NCI-H526 (cell line): ENCODE data around the gene ATP9A.
"Not testable (repeated sequence)": the region's sequence is repeated elsewhere in the genome, so short reads cannot be mapped to it uniquely, and the experiment has no call there.

Experiments used
- DNase-seq, 2 experiments: peaks; one replicate each; lab custom pipeline; 2025; lab: John Stamatoyannopoulos, UW

Gene ATP9A

GRCh38 chr20:51728737-51729136 is 39.5 kb downstream of the ATP9A start:
- DNase-seq, result no peak

- no peak for DNase-seq
Observed at GRCh38 chr20:51727872-51728271, 40.3 kb downstream of the ATP9A start.

DNA sequence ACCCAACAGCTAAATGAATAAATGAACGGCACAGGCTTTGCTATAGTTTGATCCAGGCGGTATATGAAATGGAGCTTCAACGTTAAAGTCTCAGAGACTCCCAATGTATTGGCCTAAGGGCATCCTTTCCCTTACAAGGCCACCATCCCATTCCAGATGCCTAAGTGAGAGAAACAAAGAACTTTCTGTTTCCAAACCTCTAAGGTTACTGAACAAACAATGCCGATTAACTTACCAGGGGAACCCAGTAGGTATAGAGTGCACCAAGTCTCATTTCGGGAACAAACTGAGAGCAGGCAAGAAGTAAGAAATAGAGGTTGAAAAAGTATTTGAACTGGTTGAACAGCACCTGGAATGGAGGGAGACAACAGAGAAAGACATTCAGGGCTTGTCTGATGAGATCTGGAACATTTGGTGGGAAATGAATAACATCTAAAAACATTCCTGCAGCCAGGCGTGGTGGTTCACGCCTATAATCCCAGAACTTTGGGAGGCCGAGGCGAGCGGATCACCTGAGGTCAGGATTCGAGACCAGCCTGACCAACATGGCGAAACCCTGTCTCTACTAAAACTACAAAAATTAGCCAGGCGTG is 42.5 kb downstream of the ATP9A start:
- DNase-seq, result peak; percentile 91 to 93

DNA sequence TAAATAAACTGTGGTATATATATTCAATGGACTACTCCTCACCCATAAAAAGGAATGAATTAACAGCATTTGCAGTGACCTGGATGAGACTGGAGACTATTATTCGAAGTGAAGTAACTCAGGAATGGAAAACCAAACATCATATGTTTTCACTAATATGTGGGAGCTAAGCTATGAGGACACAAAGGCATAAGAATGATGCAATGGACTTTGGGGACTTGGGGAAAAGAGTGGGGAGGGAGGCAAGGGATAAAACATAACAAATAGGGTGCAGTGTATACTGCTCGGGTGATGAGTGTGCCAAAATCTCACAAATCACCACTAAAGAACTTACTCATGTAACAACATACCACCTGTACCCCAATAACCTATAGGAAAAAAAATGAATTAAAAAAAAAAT is 45.2 kb downstream of the ATP9A start:
- not testable (repeated sequence) for DNase-seq

DNA sequence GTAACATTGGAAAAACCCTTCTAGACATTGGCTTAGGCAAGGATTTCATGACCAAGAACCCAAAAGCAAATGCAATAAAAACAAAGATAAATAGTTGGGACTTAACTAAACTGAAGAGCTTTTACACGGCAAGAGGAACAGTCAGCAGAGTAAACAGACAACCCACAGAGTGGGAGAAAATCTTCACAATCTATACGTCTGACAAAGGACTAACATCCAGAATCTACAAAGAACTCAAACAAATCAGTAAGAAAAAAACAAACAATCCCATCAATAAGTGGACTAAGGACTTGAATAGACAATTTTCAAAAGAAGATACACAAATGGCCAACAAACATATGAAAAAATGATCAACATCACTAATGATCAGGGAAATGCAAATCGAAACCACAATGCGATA is 45.9 kb downstream of the ATP9A start:
- not testable (repeated sequence) for DNase-seq

GRCh38 chr20:51720854-51721253 is 47.3 kb downstream of the ATP9A start:
- no peak for DNase-seq

GRCh38 chr20:51720384-51720783 is 47.8 kb downstream of the ATP9A start:
- no peak for DNase-seq

DNA sequence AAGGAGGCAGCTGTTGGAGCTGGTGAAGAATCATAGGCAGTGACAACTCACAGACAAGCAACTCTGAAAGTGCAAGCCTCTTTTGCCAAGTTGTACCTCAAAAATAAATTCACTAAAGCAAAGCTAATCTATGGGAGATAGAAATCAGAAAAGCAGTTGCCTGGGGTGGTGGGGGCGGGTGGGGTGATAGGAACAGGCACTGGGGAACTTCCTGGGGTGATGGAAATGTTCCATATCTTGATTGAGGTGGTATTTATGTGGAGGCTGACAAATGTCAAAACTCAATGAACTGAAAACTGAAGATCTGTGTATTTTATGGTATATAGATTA is 52.4 kb downstream of the ATP9A start:
- DNase-seq, result no peak

- no peak for DNase-seq
Observed at GRCh38 chr20:51715163-51715855, 52.9 kb downstream of the ATP9A start.

GRCh38 chr20:51713213-51713598 is 55.0 kb downstream of the ATP9A start:
- no peak for DNase-seq

GRCh38 chr20:51712501-51713212 is 55.5 kb downstream of the ATP9A start:
- DNase-seq, result no peak

DNA sequence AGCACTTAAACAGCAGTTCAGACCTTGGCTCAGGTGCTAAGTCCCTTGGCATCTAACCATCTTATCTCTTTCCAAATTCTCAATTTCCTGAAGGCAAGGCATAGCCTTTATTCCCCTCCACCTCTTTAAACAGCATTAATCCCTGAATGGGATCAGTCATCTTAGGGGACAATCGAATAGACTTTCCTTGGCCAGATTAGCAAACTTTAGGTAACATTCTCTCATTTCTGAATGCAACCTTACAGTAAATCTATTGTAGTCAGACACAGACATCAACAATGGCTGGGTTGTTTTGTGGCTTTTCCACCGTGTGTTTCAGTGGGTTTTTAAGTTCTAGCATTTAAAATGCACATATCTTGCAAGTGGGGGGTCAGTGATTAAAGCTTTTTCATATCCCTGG is 56.8 kb downstream of the ATP9A start:
- no peak for DNase-seq

- no peak for DNase-seq
Observed at GRCh38 chr20:51710361-51710894, 57.8 kb downstream of the ATP9A start.

DNA sequence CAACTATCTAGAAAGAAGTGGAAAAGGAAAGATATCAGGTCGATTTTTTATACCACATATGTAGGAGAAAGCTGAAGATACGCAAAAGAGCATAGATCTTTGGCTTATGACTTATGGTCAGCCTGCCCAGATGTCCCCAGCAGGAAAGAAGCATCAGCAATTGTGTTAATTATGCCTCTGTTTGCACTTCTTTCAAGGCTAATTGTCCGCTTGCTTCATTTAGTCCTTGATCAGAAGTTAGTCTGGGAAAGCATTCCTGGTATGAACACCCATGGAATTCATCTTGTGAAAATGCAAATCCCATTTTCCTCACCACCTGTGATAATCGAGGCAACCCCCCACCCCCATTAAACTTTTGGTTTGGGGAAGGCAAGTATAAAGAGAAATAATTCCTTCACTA is 62.8 kb downstream of the ATP9A start:
- DNase-seq, result no peak

GRCh38 chr20:51703400-51704287 is 64.5 kb downstream of the ATP9A start:
- DNase-seq, result peak; percentile 88 to 90

DNA sequence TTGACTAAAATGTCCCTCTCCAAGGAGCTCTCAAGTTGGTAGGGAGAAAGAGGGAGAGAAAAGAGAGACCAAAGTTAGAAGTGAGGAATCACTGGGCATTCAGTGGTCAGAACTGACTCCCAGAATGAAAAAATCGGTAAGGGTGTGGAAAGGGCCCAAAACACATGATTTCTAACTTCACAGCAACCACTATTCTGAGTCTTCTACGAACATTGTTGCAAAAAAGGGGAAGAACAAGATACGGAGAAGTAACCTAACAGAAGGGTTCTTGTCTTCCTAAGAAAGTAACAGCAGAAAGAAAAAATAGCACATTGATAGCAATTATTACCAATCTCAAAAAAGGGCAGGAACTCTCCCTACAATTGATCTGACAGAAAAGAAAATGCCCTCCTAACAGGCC is 65.6 kb downstream of the ATP9A start:
- DNase-seq, result no peak

DNA sequence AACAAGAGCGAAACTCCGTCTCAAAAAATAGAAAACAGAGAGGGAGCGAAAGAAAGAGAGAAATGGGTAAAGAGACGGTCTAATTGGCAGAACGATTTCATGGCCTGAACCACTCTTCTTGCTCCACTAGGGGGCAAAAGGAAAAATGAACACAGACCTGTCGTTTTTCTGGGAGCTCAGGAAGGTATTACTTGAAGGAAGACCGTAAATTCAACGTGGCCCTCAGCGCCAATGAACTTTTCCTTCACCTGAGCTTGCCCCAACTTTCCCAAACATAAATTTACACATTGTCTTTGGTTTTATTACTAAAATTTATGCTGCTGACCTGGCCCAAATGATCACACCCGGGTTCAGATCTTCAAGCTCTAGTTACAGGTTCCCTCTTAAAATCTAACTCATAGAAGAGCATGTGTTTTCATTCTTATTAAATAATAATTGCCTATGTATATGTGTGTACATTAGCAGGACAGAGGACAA is 67.3 kb downstream of the ATP9A start:
- DNase-seq, result peak in 1 of 2 experiments; percentile 70

- DNase-seq, result no peak
Observed at GRCh38 chr20:51698252-51698651, 69.9 kb downstream of the ATP9A start.

DNA sequence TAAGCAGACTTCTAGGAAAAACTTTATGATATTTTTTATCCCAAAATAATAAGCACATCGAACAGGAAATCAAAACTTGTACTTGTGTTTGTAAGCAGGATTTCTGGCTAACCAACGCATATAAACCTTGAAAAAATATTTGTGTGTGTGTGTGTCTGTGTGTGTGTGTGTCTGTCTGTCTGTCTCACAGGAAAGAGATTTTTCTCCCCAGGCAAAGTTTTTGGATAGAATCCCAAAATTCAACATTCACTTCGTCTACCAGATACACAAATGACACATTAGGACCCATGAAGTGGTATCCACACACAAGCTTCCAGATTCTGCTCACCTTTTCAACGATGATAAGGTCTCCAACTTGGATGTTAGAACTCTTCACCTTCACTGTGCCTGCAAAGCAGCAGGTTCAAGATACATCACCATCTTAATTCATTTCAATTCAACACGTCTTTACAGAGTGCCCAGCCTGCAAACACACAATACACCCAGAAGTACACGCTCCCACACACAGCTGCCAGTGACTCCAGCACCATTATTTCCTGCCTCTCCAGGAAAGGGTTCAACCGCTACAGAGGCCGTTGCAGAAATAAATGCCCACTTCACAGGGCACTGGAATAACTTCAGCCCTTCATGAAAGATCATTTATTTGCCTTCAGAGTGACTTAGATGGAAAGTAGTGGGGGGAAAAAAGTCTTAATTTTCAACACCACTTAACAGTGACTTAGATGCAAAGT is 70.9 kb downstream of the ATP9A start:
- no peak for DNase-seq

DNA sequence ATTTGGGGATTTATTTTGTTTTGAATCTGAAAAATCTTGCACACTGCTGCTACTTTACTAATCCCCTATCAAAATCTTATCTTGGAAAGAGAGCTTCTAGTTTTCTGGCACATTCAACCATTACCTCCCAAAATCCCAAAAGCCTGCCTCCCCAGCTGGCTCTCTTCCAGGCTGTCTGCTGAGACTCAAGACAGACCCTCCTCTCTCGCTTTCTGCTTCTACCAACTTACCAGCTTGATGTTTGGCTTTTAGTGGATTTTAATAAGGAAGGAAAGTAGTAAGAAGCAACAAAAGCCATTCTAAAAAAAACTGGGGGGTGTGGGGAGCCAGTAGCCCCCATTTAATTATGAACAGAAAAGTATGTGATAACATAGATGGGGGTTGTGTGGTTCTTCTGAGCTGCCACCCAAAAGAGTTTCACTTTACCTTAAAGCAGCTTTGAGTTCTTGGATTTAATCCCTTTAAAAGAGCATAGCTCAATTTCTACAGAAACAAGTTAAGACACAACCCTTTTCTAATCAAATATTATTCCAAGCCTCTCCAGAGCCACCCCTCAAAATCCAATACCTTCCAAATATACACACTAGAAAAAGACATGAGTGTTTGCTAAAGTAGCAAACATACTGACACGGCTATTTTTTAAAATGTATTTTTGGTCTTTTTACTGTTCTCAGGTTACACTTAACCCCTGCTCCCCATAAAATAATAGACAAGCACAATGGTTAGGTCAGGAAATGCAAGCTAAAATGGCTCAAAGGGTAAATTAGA is 71.7 kb downstream of the ATP9A start:
- DNase-seq, result no peak
